SIG-M5 (cell line): ENCODE results near the gene NOSTRIN.
"Not testable (repeated sequence)": the region's sequence is repeated elsewhere in the genome, so short reads cannot be mapped to it uniquely, and the experiment has no call there.

ENCODE experiments used
- DNase-seq: peaks from one replicate; lab custom pipeline; 2025; lab: John Stamatoyannopoulos, UW

NOSTRIN gene

DNA sequence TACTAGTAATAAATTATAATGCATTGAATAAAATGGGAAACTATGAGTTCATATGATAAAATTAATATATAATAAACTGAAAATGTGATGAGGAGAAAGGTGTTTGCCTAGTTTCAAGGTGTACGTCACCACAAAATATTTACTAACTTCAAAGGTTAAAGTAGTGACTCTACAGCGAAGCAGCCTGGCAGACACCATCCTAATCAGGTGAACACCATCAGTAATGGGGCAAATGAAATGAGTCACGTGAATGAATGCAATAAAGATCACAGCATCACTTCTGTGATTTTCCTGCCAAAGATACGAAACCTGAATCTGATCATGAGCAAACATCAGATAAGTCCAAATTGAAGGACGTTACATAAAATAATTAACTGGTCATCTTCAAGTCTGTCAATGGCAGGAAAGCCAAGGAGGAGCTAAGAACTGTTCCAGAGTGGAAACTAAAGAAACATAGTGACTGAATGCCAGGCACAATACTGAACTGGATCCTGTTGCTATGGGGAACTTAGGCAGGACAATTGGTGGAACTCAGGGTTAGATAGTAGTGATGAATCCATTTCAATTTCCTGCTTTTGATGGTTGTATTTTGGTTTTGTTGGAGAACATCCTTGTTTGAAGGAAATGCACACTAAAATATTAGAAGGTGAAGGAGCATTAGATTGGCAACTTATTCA, 12.1 kb upstream of the NOSTRIN start:
- no peak for DNase-seq

DNA sequence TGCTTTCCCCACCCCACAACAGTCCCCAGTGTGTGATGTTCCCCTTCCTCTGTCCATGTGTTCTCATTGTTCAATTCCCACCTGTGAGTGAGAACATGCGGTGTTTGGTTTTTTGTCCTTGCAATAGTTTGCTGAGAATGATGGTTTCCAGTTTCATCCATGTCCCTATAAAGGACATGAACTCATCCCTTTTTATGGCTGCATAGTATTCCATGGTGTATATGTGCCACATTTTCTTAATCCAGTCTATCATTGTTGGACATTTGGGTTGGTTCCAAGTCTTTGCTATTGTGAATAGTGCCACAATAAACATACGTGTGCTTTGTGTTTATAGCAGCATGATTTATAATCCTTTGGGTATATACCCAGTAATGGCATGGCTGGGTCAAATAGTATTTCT, 11.3 kb upstream of the NOSTRIN start:
- DNase-seq = not testable (repeated sequence)

DNA sequence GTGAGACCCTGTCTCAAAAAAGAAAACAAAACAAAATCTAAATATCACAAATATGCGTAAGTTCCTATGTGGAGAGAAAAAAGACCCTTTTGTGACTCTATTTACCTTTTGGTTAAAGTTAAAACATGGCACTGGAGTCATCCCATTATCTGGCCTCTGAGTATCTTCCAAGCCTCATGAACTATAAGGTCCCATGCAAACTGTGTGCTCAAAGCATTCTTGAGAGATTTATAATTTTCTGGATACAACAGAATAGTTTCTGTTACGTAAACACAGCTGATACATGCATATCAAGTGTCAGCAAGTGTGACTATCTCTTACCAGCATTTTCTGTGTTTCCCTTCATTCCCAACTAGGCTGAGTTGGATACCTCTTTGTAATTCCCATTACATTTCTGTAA, 8.8 kb upstream of the NOSTRIN start:
- no peak for DNase-seq

DNA sequence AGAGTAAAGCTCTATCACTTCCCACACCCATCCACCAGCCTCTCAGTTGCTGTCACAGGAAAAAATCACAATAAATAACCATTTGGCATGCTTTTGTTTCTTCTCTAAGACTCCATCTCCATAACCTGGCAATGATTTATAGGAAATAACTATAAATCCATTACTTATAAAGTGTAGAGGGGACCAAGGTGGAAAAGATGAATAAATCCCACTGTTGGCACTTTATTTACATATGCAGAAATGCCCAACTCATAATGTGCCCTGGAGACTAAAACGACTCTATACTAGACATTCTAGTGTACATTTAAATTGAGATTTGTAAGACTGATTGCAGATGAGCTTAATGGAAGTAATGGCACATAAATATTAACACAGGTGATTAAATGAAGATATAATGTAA, 7.5 kb upstream of the NOSTRIN start:
- DNase-seq = no peak

DNA sequence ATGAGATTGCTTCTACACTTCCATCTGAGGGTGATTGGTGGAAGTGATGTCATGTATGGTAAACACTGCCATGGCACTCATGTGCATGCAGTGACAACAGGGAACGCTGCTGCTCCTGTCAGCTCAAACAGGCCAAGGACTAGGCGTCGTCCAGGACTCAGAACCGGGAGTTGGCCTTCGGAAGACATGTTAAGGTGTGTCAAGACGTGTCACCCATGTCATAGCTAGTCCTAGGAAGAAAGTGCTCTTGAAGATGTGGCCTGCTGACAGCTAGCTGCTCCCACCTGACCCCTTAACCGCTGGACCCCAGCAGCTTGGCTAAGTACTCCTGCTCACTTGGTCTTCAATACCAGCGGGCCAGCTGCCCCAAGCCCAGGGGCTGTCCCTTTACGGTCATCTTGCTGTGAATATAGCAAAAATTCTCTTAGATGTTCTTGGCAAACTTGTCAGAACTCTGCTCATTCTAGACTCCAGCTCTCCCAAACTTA, 6.3 kb upstream of the NOSTRIN start:
- DNase-seq = no peak

DNA sequence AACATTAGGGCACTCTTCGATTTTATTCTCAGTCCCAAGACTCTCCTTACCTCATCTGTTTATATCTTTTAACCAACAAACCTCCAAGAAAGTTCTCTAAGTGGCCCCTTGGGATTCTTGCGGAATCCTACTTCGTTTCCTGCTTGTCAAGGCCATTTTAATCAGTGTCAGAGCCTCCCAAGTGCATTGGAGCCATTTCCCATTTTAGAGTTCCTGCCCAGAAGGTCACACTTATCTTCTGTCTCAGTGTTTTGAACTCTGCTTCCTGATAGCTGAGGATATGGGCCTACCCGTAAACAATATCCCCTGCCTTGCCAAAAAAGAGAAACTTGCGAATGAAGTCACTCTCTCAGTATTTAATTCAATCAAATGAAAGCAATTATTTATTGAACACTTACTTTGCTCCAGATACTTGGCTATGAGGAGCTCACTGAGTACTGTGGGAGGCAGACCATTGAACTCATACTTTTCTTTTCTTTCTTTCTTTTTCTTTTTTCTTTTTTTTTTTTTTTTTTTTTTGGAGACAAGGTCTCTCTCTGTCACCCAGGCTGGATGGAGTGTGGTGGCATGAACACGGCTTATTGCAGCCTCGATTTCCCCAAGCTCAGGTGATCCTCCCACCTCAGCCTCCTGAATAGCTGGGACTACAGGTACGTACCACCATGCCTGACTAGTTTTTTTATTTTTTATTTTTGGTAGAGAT, 5.7 kb upstream of the NOSTRIN start:
- DNase-seq = no peak

DNA sequence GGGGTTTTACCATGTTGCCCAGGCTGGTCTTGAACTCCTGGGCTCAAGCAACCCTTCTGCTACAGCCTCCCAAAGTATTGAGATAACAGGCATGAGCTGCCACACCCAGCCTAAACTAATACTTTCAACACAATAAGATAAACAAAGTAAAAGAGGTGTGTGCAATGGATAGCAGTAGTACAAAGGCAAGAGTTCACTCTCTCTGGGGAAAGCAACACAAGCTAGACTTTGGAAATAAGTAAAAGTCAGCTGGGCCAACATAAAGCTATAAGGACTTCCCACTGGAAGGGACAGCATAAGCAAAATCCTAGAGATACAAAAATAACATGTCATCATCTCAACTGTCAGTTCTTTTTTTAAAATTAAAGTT, 5.2 kb upstream of the NOSTRIN start:
- DNase-seq = no peak

DNA sequence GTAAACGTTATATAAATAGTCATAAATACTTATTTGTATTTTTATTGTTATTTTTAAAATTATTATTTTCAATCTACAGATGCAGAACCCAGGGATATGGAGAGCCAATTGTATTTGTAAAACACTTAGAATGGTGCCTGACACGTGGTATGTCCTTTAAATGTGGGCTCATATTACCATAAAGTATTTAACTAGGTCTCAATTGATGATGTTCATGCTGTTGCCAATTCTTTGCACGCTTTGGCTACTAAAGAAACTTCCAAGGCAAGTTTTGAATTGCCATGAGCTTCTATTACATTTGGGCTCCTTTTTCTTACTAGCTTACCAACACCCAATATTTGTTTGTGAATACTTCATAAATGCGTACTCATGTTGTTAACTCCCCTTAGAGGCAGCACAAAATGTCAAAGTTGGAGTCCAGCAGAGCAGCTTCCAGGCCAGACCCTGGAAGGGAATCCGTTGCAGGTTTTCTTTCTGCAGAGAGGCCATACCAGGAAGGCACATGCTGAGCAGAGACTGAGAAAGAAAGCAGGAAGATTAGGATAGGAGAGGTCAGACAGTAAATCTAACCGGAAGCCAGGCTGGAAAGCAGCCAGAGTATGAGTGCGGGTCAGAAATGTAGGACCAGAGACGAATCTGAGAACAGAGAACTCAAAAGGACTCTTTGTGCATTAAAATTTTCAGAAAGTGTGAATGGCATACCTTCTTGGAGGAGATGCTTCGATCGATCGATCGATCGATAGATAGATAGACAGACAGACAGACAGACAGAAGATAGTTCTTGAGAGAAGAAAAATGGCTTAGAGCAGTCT, 4.2 kb upstream of the NOSTRIN start:
- no peak for DNase-seq

DNA sequence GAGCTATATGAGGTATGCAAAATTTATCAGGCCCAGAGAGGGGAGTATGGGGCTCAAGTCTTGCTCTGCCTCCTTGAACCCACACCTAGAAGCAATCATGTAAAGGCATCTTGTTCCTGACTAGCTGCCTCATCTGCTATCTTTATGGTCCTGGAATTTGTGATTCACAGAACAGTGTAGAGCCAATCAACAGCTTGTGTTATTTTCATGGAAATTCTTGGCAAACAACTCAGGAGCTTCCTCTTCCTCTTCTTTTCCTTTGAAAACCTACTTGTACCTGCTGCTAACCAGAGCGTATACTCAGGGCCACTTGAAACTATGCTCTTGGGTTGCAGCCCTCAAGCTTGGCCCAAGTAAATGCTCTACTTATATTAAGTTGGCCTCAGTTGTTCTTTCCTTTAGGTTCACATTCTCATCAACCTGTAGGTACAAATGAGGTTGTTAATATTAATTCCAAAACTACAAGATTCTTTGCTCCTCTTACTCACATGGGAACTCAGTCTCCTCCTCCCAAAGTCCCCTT, 3.5 kb upstream of the NOSTRIN start:
- DNase-seq = no peak

DNA sequence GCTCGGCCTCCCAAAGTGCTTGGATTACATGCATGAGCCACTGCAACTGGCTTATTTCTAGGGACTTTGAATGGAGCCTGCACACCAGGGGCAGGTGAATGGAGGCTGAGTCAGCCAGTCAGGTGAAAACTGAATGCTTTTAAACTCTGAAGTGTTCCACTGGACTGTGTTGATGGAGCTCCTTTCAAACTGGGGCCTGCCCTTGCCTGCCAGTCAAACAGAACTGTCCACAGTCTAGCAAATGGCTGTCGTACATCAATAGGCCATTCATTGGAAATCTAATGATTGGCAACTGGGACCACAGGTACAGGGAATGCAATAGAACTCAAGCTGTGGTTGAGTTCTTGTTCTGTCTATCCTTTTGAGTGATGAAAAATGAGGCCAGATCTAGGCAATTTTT, 966 bp upstream of the NOSTRIN start:
- no peak for DNase-seq

DNA sequence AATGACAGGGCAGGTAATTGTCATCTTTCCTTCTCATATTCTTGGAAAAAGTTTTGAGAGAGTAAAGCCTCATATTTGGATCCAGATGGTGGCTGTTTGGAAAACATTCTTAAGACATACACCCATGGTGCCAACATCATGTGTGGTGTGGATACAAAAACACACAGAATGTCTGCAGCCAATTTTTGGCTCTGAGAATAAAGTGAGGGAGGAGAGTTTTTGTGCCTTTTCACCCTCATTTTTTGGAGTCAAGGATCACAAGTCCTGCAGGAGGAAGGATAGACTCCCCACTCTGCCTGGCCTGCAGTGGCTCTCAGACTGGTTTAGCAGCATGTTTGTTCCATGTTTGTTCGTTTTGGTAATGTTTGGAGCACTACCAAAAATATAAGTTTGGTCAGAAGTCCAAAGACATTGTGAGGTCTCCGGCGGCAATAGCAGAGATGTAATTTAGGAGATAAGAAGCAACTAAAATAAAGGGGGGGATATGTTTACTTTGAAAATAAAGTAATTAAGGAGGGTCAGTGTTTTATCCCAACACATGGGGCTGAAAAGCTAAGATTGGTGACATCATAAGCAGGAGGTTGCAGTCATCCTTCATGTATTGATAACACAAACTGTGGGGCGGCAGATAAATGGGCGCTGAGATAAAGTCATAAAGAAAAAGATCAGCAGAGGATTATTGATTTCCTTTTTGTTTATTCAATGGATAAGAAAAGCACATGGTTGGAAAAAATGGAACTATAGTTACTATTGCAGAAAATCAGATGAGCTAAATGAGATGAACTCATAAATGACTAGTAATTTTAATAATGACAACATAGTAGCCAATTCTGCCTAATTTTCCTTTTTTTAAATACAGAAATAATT, 655 bp downstream of the NOSTRIN start:
- no peak for DNase-seq

DNA sequence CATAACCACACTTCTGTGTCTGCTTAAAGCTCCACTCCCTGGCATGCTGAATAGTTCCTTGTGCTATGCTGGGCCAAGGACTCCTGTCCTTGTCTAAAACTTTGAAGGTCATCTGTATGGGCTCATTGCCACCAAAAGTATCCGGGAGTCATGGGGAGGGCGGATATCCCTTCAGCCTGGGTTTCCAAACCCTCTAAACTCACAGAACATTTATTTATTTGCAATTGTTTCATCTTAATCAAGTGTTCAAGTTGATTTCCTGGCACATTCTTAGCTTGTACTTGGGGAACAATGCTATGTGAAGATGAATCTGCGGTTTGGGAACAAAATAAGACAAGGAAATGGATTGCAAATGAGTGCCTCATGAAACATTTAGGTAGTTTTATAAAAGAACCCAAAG, 1.8 kb downstream of the NOSTRIN start:
- no peak for DNase-seq

DNA sequence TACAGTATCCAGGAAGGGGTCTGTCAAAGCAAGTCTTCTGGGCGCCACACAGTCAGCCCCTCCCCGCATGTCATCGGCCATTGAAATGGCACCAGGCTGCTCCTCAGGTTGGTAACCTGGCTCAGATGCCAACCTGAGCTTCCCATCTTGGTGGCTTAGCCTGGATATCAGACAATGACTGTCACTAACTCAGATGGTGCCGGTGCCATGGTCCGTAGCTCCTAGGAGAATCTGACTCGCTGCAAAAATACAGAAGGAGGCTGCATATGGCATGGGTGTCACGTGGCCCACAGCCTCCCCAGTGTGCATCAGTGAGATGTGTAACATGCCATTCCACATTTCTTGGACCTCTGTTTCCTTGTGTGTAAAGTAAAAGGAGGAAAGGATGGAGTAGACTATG, 3.2 kb downstream of the NOSTRIN start:
- DNase-seq = no peak

DNA sequence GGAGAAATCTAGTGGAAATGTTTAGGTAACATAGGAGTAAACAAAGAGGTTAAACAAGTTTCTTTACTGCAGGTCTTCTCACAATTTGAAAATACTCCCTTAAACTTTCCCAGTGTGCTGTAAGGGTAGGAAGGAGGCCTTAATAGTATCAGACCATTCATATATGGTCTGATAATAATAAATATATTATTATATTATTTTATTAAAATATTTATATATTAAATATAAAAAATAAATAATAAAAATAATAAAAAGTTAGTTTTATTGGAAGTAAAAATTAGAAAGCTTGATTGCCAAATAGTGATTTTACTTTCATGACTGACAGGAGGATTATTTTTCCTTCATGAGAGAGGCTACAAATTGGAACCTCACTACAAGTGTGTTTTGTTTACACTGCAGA, 7.1 kb downstream of the NOSTRIN start:
- no peak for DNase-seq

DNA sequence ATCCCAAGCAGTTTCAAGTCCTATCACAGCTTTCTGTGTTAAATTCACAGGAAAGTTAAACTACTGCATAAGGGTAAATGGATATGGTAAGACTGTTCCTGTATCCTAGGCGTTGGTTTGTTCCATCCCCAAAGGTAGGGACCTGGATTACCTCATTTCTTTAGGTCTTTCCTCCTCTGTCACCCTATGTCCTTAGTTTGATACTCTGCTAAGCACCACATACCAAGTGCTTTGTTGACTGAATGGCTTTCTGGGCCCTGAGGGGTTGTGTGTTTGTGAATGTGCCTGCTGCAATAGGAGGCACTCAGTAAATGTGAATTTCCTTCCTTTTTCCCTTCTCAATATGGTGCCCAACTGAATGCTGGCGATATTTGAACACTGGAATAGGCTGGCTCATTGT, 7.8 kb downstream of the NOSTRIN start:
- DNase-seq = no peak

DNA sequence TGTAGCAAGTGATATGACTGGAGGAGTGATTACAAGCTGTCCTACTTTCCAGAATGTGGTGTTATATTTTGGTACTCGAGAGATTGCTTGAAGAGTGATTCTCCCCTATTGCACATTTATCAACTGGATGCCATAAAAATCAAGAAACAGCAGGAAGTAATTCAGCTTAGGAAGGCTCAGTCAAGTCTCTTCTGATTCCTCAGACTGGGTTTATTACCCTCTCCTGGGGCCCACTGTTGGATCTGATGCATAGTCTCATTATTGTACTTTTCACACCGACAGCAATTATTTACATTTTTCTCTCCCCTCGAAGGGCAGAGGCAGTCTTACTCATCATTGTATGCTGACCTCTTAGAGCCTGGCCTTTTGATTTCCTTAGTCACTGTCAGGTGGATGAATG, 9.3 kb downstream of the NOSTRIN start:
- DNase-seq = no peak

DNA sequence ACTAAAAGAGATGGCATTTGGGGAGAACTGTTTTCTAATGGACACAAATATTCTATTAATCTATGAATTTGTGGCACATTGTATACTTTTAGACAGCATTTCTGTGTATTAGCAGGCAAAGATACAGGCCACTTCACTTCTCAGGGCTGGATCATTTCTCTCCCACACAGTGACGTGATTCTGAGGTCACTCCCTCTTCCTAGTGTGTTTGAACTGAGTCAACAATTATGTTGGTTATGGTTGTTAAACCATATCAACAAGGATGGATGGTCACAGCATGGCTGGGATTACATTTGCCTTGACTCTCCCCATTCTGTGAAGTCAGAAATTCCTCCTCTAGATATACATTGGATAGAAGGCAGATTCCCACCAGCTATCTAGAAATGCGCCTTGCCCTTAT, 11.6 kb downstream of the NOSTRIN start:
- no peak for DNase-seq

DNA sequence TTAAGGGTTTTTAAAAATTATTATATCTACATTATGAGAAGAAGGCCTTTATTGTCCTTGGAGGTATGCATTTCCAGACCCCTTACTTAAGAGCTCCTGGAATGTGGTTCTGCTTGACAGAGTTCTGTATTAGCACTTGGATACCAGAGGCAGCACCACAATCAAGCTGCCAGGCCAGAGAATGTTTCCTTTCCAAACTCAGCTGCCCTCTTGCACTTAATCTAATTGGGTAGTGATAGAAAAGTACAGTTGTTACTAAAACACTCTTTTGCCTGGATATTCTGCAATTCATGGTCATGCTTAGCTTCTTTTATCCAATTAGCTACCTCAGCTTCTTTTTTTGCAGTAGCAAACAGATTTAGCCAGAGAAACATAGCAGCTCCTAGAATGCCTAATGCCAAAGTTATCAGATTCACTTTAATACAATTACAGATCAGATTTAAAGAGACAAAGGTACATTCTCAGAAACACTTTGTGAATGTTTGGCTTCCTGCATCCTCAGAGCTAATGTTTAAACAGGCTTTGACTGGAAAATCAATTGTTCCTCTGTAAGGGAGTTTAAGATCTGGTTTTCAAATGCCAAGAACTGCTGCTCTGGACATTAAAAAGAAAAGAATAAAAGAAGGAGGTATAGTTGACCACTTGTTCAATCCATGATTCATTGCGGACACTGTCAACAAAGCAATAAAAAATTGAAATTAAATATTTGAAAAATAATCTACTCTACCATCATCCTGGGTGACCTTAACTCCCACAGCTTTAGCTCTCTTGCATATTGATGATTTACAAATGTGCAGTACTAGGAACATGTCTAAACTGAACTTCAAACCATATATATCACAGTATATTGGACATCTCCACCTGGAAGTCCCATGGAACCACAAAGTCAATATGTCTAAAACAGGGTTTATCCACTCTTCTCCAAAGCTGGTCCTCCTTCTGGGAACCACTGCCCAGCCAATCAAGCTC, 12.8 kb downstream of the NOSTRIN start:
- no peak for DNase-seq

DNA sequence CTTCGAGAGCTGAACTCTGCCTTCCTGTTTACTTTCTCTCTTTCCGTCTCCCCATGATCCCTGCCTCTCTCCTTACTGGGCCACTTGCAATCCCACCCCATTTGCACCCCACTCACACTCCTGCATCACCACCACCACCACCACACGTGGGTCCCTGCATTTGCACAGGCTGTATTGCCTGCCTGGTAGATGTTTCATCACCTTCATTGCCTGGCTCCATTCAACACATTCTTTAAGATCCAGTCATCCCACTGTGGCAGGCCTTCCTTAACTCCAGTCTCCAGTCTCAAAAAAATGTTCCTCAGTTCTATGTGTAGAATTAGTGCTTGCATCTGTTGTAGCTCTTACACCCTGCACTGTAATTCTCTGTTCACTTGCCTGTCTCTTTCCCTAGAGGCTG, 13.9 kb downstream of the NOSTRIN start:
- DNase-seq = no peak

DNA sequence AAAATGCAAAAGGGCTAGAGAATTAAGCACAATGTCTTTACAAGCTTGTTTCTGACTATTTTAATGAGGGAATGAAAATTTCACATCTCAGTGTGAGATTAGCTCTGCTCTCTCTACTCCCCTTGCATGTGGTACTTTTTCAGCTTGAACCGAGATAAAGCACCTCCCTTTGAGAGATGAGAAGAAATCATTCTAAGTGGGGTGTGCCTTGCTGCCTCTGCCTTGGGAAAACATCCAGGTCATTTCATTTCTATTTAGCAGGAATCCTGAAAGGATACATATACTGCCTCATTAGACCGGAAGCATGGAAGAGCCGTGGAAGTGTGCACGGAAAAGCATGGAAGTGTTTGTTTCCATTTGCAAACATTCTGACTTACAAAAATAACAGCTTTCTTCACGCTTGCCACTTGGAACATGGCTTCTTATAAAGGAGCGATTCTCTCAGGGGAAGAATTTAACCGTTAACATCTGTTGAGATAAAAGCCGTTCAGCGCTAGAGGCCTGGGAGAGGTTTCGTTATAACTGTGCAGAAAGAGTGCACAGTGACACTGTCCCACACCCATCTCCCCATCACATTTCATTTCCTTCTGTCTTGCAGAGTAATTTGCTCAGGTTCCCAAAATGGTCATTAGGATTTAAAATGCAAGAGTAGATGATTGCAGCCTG, 16.7 kb downstream of the NOSTRIN start:
- no peak for DNase-seq
